Activated CD4-positive, alpha-beta T cell treated with anti-CD3 and anti-CD28 coated beads, Interleukin-2, amount 50 U/mL, for 16 hours (primary cell): ENCODE results near the gene KRT31.
"Not testable (repeated sequence)": the region's sequence is repeated elsewhere in the genome, so short reads cannot be mapped to it uniquely, and the experiment has no call there.

ENCODE experiments used
- DNase-seq: peaks from one replicate; pipeline ENCODE4 v3.0.0-alpha.2; 2020

KRT31 gene

DNA sequence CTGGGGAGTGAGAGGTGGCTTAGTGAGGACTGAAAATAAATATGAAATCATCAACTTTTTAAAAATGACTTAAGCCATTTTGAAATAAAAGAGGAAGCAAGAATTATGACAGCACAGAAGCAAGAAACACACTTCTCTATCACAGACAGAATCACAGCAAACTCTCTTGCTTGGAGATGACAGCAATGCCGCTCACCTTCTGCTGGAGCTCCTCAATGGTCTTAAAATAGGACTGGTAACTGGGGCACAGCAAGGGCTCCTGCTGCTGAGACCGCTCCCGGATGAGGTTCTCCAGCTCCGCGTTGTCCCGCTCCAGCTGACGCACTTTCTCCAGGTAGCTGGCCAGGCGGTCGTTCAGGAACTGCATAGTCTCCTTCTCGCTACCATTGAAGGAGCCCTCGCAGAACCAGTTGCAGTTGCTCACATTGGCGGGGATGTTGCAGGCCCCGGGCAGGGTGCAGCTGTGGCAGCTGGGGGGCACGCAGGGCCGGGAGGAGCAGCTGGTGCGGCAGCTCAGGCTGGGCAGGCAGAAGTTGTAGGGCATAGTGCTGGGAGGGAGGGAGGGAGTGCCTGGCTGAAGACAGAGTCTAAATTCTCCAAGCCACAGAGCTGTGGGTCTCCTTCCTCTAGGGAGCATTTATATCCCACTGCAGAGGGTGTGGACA lies at the start of gene KRT31:
KRT31 (minus strand) TSS at position 613 of the 665 bp plus-strand sequence; CDS start at position 544, 69 bp downstream.
- DNase-seq: no peak

DNA sequence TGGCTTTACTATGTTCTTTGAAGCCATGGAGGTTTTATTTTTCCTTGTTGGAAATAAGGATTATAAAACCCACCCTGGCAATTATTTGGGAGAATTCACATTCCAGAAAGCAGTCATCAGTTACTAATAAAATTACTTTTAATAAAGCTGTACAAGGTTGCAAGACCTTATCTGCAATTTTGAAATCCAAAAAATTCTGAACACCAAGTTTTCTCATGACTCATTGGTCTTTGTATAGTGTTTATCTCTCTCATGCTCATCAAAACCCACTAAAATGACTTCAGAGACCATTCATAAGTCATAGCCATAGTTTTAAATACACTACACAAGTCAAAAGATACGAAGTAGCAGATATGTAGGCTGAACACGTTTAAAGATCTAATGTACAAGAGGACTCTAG lies 49.4 kb upstream of the KRT31 start:
- DNase-seq: no peak

DNA sequence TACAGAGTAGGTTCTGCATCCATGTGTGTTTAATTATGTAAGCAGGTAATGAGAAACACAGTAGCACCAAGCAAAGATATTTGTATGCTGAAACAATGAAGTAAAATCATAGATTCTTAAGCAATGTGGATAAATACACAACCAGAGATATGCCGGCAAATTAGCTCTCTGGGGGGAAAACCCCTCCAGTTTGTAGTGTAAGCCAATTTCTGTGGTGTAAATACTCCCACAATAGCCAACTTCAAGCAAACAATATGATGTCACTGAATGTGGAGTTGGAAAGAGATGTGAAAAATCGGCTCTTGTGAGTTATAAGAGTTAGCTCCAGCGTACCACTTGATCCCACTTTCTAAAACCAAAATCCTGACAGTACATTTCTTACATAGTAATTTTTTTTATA lies 47.2 kb upstream of the KRT31 start:
- no peak for DNase-seq

DNA sequence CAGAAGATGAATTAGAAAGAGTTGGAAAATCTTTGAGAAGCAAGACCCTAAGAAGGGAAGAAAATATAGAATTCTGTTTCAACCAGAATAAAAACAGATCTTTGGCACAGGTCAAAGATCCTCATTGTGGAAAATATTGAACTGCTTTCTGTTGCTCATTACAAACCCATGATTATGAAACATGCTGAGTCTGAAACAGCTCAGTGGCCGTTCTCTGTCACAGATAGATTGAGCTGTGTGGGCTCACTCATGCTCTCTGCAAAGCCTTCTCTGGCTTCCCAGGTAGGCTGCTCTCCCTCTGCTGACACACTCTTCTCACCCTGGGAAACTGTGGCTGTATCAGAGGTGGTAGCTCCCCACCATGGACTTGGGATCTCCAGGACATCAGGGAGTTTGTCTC lies 46.8 kb upstream of the KRT31 start:
- DNase-seq: no peak

DNA sequence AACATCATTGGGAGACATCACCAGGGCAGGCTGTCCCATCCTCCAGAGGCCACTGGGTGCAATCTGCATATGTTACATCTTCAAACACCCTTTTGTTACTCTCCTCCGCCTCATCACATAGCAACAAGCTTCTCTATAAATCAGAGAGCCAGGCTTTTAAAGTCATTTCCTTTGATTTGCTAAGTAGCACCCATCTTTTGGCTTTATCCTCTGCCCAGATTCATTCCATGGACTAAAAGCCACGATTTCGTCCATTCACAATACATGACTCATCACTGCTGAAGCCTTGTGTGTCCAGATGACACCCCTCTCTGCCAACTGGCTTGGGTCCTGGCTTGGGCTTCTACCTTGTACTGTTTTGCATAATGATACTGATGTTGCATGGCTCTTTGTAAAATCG lies 45.3 kb upstream of the KRT31 start:
- no peak for DNase-seq

DNA sequence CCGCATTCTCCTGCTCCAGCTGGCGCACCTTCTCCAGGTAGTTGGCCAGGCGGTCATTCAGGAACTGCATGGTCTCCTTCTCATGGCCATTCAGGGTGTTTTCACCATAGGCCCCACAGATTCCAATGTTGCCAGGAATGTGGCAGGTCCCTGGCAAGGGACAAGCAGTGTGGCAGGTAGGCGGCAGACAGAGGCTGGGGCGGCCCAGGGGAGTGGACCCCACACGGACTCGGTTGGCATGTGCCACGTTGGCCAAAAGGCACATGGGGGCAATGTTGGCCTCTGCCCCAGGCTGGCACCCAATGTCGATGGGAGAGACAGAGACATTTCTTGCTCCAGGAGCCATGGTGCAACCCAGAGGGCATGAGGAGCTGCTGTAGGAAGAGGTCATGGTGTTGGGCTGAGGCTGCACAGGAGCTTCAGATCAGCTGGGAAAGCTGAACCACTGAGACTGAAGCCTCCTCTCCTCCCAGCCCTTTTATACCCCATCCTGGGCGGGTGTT lies 43.2 kb upstream of the KRT31 start, which contains the start of gene KRT38:
KRT38 (minus strand) TSS at position 453 of the 503 bp plus-strand sequence; CDS start at position 391, 62 bp downstream.
- DNase-seq: no peak

DNA sequence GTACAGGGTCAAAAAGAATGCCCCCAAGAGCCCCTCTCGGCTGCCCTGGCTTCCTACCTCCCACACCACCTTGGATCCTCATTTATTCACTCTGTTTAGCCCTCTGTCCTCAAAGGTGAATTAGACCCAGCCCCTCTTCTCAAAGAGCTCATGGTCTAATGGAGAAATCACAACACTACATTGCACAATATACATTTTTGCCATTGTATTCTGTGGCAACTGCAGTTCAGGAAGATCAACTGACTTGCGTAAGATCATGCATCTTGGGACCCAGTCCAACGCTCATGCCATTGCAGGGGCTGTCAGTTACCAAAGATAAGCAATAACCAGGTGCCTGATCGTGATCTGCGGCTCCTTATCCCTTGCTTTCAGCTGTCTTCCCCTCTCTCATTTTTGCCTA lies 42.0 kb upstream of the KRT31 start:
- no peak for DNase-seq

DNA sequence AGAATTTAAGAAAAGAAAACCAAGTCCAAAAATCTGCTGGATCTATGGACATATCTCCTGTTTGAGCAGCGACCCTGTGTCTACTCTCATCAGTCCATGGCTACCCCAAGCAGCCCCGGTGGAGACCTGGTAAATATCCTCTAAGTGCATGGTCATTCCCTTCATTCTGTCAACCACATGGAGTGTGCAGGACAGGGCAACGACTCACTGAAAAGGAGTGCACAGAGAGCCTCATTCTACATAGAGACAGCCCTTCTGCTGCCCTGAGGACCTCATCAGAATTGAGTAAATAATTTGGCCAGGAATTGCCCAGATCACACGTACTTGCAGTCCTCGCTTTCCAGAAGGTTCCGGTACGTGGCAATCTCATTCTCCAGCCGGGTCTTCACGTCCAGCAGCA lies 40.4 kb upstream of the KRT31 start:
- no peak for DNase-seq

DNA sequence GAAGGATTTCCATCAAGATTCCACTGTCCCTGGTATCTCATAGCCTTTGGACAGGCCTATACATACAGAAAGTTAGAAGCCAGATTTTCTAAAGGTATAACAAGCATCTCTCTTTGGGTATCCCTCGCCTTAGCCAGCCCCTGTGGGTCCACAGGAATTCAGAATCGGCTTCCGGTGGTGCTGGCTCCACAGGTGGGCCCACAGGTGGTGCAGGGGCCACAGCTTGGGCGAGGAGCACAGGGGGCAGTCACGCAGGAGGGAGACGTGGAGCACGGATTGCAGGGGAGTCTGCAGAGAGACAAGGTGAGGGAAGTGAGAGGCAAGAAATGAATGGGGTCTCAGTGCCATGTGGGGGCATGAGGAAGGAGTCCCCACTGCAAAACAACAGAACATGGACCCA lies 39.8 kb upstream of the KRT31 start:
- no peak for DNase-seq

DNA sequence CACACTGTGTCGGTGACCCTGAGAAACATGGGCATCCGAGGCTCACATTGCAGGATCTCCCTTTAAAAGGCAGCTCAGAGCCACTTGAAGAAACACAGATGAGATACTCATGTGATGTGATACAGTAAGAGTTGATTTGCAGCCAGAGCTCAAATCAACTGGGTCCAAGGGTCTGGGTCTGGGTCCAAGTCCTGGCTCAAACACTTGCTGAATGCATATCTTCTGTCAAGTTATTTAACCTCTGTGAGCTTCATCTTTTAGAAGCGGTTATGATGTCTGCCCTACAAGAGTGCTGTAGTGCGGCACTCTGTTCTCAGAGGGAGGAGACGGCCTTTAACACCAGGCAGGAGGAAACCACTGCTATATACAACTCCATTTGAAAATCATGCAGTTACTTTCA lies 37.0 kb upstream of the KRT31 start:
- DNase-seq: no peak

DNA sequence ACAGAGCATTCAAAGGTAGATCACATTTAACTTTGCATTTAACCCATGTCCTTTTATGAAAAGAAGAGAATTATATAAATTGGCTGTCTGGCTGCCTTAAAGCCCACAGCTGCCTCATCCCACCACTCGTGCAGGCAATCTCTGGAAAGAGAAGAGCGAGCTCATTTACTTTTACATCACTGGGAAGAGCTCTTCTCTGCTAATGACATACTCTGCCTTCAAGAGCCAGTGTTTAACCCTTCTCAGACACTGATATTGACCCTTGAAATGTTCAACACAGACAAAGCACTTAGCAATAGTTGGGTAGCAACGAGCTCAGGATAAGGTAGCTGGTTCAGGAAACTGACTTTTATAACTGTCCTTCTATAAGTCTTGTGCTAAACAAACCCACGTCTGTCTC lies 36.6 kb upstream of the KRT31 start:
- DNase-seq: no peak

DNA sequence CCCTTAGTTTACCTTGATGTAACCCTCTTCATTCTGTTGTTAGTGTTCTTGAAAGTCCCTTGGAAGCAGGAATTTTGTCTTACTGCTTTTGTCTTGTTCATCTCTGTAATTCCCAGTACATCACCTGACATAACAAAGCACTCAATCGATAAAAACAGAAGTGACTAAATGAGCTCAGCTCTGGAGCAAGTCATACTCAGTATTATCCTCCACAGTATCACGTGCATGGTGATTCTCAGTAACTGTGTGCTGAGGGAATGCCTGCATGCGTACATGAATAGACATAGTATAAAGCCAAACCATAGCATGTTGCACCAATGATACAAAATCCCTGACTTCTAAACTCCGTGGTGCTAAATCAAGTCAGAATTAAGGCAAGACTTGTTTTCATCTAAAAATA lies 36.2 kb upstream of the KRT31 start:
- DNase-seq: no peak

DNA sequence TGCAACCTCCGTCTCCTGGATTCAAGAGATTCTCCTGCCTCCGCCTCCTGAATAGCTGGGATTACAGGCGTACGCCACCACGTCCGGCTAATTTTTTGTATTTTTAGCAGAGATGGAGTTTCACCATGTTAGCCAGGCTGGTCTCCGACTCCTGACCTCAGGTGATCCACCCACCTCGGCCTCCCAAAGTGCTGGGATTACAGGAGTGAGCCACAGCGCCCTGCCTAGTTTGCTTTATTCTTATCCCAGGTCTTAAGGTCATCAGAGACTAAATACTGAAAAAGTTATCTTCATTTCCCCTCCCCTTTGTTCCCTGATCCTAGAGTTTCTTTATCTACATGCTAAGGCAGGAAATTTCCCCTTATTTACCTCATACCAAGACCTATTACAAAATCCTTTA lies 33.0 kb upstream of the KRT31 start:
- DNase-seq: not testable (repeated sequence)

DNA sequence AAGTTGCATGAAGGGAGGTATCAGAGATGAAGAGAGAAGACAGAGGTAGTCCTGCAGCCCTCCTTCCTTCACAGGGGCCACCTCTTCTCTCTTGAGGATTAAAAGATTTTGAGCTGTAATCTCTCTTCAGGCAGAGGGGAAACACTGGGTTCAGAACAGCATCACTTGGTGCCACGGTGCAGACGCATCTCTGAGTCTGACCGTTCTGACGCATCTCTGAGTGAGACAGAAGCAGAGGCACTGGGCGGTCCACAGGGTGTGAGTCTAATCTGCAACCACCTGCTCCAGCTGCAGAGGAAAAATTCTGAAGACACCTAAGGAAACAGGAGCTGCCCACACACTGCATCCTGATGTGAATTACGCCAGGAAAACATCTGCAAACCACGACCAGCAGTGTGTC lies 32.3 kb upstream of the KRT31 start:
- DNase-seq: no peak

DNA sequence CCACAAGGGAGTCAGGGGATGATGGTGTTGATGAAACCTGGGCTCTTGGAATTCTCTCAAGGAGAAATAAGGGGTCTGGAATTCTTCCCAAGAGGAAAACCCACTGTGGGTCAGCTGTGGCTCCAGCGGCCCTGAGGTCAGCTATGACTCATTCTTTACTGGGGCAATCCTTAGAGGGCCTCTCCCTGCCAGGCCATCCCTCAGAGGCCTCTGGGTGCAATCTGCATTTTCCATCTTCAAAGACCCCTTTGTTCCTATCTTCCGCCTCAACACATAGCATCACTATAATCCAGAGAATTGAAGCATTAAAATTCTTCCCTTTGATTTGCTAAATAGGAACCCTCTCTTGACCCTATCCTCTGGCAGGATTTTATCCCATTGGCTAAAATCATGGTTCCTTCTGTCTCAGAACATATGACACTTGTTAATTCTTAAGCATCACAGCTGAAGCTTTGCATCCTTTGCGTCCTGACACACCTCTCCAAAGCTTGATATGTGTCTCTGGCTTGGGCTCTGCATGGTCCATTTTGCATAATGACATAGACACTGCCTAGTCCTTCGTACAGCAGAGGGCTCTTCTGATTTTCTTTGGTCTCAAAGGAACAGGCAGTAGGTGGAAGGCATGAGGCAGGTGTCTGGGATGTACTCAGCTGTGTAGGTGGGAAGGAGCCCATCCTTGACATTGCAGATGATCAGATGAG lies 31.3 kb upstream of the KRT31 start:
- no peak for DNase-seq

DNA sequence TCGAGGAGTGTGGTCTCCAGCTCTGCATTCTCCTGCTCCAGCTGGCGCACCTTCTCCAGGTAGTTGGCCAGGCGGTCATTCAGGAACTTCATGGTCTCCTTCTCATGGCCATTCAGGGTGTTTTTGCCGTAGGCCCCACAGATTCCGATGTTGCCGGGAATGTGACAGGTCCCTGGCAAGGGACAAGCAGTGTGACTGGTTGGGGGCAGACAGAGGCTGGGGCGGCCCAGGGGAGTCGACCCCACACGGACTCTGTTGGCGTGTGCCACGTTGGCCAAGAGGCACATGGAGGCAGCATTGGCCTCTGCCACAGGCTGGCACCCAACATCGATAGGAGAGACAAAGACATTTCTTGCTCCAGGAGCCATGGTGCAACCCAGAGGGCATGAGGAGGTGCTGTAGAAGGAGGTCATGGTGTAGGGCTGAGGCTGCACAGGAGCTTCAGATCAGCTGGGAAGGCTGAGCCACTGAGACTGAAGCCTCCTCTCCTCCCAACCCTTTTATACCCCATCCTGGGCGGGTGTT lies 26.8 kb upstream of the KRT31 start, which contains the start of gene KRT37:
KRT37 (minus strand) TSS at position 475 of the 525 bp plus-strand sequence; CDS start at position 413, 62 bp downstream.
- DNase-seq: no peak

DNA sequence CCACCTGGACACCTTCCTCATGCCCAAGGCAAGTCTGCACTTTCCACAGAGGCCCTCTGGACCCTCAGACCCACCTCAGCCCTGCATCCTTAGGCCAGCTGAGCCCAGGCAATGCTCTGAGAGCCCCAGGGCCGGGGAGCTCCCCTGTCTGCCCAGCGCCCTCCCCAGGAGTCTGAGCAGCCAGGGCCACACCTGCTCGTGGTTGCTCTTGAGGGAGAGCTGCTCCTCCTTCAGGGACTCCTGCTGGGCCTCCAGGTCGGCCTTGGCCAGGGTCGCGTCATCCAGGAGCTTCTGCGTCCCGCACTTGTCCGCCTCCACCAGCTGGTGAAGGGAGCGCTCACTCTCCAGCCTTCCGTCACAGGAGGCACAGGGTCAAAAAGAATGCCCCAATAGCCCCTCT lies 25.2 kb upstream of the KRT31 start:
- not testable (repeated sequence) for DNase-seq

DNA sequence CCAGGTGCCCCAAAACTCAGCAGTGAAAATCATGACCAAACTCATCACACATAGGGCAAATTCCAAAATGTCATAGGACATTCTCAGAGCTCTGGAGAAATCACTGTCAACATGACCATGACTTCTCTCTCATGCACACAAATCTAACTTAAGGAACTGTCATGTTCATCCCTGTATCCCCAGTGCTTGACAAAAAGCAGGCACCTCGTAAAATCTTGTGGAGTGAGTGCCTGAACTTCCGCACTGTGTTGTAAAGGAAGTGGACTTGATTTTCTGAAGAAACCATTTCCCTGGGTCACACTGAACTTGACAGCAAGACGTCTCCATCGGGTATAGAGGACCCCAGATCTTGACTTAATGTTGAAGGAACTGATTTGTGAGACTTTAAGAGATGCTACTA lies 24.2 kb upstream of the KRT31 start:
- DNase-seq: no peak

DNA sequence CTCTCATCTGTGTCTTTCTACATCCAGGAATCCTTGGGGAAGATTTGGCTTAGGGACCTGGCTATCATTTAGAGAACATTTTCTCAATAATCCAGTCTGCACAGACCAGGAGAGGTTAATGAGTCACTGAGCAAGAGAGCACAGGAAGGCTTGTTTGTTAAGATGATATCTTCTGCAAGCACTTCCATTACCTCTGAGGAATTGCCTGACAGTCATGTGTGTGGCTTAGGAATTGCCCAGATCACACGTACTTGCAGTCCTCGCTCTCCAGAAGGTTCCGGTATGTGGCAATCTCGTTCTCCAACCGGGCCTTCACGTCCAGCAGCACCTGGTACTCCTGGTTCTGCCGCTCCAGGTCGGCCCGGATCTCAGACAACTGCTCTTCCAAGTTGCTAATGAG lies 23.7 kb upstream of the KRT31 start:
- no peak for DNase-seq

DNA sequence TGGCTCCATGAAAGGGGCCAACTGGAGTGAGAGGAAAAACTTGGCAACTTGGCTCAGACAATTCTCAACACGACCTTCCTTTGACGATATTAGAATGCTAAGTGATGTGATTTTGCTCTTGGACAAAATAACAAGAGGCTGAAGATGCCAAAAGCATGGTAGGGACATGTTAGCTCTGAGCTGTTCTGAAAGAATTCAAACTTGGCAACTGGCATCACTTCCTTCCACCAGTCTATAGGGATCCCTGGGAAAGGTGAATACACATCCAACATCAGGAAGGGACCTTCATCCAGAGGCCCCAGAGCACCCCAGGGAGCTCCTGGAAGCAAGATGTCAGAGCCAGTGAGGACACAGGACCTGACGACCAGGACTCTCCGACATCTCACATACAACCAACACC lies 22.7 kb upstream of the KRT31 start:
- no peak for DNase-seq

DNA sequence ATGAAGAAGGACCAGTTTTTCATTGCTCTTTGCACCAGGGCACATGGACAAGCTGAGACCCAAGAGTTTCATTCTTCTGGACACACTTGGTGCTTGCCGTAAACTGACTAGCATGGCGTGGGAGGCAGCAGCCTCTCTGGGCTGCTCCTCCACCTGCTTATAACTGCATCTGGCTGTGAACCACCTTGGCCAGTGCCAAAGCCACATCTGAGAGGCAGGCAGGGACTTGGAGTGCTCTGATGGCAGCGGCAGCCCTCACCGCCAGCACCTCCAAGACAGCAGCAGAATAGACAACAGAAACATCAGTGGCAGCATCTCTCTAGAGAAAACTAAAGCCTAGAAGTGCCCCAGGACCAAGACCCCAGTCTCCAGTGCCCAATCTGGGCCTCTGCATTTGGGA lies 22.3 kb upstream of the KRT31 start:
- DNase-seq: no peak

DNA sequence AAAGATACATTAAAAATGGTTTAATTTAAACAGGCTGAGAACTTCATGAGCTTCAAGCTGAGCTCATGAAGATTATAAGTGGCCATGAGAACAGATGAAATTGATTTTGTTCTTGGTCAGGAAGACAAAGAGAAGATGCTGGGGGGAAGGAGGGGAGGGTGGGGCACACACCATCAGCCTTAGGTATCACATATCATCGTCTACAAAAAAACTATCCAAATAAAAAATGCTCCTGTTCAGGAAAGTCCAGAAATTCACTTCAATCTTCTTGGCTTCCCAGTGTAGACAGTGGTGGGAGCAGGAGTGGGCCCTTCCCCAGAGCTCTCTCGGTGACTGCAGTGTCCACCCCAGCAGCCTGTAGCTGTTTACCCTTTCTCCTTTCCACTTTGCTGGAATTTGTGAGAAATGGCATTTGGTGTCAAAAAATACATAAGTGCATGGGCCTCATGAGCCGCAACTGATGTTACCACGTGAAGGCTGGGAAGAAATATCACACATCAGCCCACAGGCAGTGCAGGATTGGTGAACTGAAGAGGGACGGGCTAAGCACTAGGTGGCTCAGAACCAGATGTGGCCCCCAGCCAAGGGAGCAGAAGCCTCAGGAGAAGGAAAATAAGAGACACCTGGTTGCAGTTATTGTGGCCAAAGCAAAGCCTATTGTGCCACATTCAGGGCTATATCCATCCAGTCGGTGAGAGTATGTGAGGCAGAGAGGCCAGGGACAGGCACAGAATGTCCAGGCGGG lies 20.9 kb upstream of the KRT31 start:
- no peak for DNase-seq

DNA sequence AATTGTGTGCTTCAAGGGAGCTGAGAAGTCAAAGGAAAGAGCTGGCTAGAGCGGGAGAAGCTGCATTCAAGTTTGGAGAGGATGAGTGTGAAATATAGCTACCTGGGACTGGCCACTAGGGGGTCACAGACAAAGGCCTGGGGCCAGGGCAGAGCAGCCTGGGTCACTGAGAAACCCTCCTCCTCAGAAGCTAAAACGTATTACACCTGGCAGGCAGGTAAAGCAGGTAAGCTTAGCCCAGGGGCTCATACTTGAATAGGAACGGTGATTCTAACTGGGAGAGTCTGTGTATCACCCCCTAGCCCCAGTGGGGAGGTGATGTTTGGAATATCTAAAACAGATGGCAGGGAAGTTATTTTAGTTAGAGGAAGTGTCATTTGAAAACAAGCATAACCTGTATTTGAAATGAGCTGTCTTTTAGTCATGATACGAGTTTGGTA lies 20.2 kb upstream of the KRT31 start:
- no peak for DNase-seq
